HEK293 (cell line): Measurements from ENCODE around the gene HUWE1.

Experiments used
- ELK4 ChIP-seq: IDR thresholded peaks from 2 replicates; pipeline ENCODE4 v1.6.1; 2011; ENCODE audit warnings: mild to moderate bottlenecking, low read depth, low read length, borderline replicate concordance
- SCRT2 ChIP-seq: fragments of 450-650 bp; formaldehyde crosslinking; IDR thresholded peaks from 2 replicates; pipeline ENCODE4 v1.5.1; 2016; ENCODE audit warnings: missing biosample characterization, missing genetic modification characterization
- SETDB1 ChIP-seq: IDR thresholded peaks from one replicate; pipeline ENCODE4 v1.6.1; 2017; ENCODE audit warnings: mild to moderate bottlenecking, low read length, moderate library complexity, mixed read lengths; ENCODE audit not compliant: insufficient read length
- ZBTB10 ChIP-seq: fragments of 450-650 bp; formaldehyde crosslinking; IDR thresholded peaks from 2 replicates; pipeline ENCODE4 v1.5.1; 2016; ENCODE audit warnings: missing biosample characterization, missing genetic modification characterization
- ZNF174 ChIP-seq: fragments of 450-650 bp; formaldehyde crosslinking; IDR thresholded peaks from 2 replicates; pipeline ENCODE4 v1.5.0; 2017; ENCODE audit warnings: missing biosample characterization, mild to moderate bottlenecking, missing genetic modification characterization
- ZNF239 ChIP-seq: fragments of 450-650 bp; formaldehyde crosslinking; IDR thresholded peaks from 2 replicates; pipeline ENCODE4 v1.5.1; 2016; ENCODE audit warnings: missing biosample characterization, missing genetic modification characterization
- ZNF274 ChIP-seq, 2 experiments: fragments of 200-500 bp in 1 of 2; fragments of 450-650 bp in 1 of 2; sonication (Bioruptor generic) in 1 of 2; formaldehyde crosslinking in 1 of 2; IDR thresholded peaks; 2 replicates each; pipeline versions ENCODE4 v1.5.1 to v1.6.1; 2014 to 2016; ENCODE audit warnings: borderline replicate concordance in 1 of 2, inconsistent platforms in 1 of 2, low read length in 1 of 2, missing biosample characterization in 1 of 2, missing genetic modification characterization in 1 of 2
- ZNF280D ChIP-seq: fragments of 450-650 bp; formaldehyde crosslinking; IDR thresholded peaks from 2 replicates; pipeline ENCODE4 v1.5.1; 2016; ENCODE audit warnings: missing biosample characterization, missing genetic modification characterization
- ZNF843 ChIP-seq: fragments of 450-650 bp; formaldehyde crosslinking; IDR thresholded peaks from 2 replicates; pipeline ENCODE4 v1.5.1; 2016; ENCODE audit warnings: missing biosample characterization, missing genetic modification characterization

The HUWE1 gene

GRCh38 chrX:53483416-53483815 lies 203.1 kb downstream of the HUWE1 start (continued):
- no peak for TF ChIP-seq ZNF274 (IDR thresholded peaks at IDR 0.05; ENCODE audit: low read length)
- no peak for TF ChIP-seq ZNF274 (tag by site-specific recombination; IDR thresholded peaks at IDR 0.05; ENCODE audit: borderline replicate concordance)
- TF ChIP-seq ELK4 = no peak
- TF ChIP-seq ZNF174 (tag by site-specific recombination) = no peak
- no peak for TF ChIP-seq ZBTB10 (tag by site-specific recombination)
- TF ChIP-seq ZNF280D = no peak
- no peak for TF ChIP-seq ZNF843 (tag by site-specific recombination)
- no peak for TF ChIP-seq SETDB1
- no peak for TF ChIP-seq SCRT2 (tag by site-specific recombination)
- TF ChIP-seq ZNF239 (tag by site-specific recombination) = no peak
